Activated naive CD4-positive, alpha-beta T cell treated with anti-CD3 and anti-CD28 coated beads for 36 hours (primary cell): Measurements from ENCODE around the gene KLHDC8A. TPM values are rescaled to one million over a fixed set of nuclear protein-coding genes. Genes with fewer than 3 reads are reported as not detected.

Source experiments
- CTCF ChIA-PET: fragments of 350-600 bp; sonication (Branson Sonifier 250); formaldehyde crosslinking; loops from one replicate; lab custom pipeline; 2021; ENCODE audit warnings: antibody characterized with exemption; lab: Charles Lee
- DNase-seq: peaks from one replicate; pipeline ENCODE4 v3.0.0-alpha.2; 2020
- H3K27ac Mint-ChIP-seq: one replicate; pipeline ENCODE4 v1.8.0; 2021; ENCODE audit warnings: mild to moderate bottlenecking, mixed read lengths
- H3K27me3 Mint-ChIP-seq: one replicate; pipeline ENCODE4 v1.8.0; 2021; ENCODE audit warnings: low read depth, mixed read lengths
- H3K36me3 Mint-ChIP-seq: one replicate; pipeline ENCODE4 v1.8.0; 2021; ENCODE audit warnings: low read depth, mixed read lengths
- H3K4me1 Mint-ChIP-seq: one replicate; pipeline ENCODE4 v1.8.0; 2021; ENCODE audit warnings: low read depth, mixed read lengths
- H3K4me3 Mint-ChIP-seq: one replicate; pipeline ENCODE4 v1.8.0; 2021; ENCODE audit warnings: mild to moderate bottlenecking, moderate library complexity, mixed read lengths
- H3K9me3 Mint-ChIP-seq: one replicate; pipeline ENCODE4 v1.8.0; 2021; ENCODE audit warnings: mixed read lengths
- intact Hi-C: fragments of 100-400 bp; cut with micrococcal nuclease; formaldehyde crosslinking; loops from one replicate; pipeline ENCODE4 v1.15.1; 2023
- total RNA-seq, 2 experiments: library from RNA; stranded (reverse); gene quantifications; one replicate each; pipeline ENCODE4 v1.2.3, GENCODE V29; 2021

KLHDC8A gene
- total RNA-seq, 2 experiments from 2014 or later: not detected

GRCh38 chr1:205287076-205287475 is 69.6 kb downstream of the KLHDC8A start:
- DNase-seq: no peak
- no peaks in the 10 kb centered on the region for H3K9me3 Mint-ChIP-seq
- no peak overlapping the region for H3K27ac Mint-ChIP-seq
- no peaks in the 10 kb centered on the region for H3K36me3 Mint-ChIP-seq
- CTCF ChIA-PET: interaction anchor here (1.0 to 25.4 kb wide), 5 partner anchors 13 to 67 kb away, joined by 3 to 948 read pairs (median 7); partner anchors contain the start of gene NUAK2
- H3K4me3 Mint-ChIP-seq: no peak overlapping the region
- intact Hi-C loops: loop anchor here (5.0 to 10.0 kb wide), 2 partner anchors 488 to 765 kb away; partner anchors contain the start of genes RAB29 and RHEX
- H3K4me1 Mint-ChIP-seq: peaks cover 79% of the 10 kb centered on the region
- H3K27me3 Mint-ChIP-seq: no peaks in the 10 kb centered on the region

GRCh38 chr1:205286335-205286950 is 70.3 kb downstream of the KLHDC8A start:
- Mint-ChIP-seq H3K9me3 (no peaks in the 10 kb centered on the region), H3K27me3 (no peaks in the 10 kb centered on the region), H3K4me3 (no peak overlapping the region), H3K4me1 (peaks cover 74% of the 10 kb centered on the region), H3K27ac (peak overlapping the region; percentile 87), H3K36me3 (no peaks in the 10 kb centered on the region)
- CTCF ChIA-PET: interaction anchor here (1.2 to 25.4 kb wide), 3 partner anchors 12 to 49 kb away, joined by 5 to 948 read pairs (median 50); partner anchors contain the start of gene NUAK2
- DNase-seq: peak; percentile 77
- intact Hi-C loops: loop anchor here (5.0 to 10.0 kb wide), 2 partner anchors 488 to 766 kb away; partner anchors contain the start of genes RAB29 and RHEX

Other genes with a start within 250 kb of the KLHDC8A start
- 10 to 100 TPM; 26.0 to 27.5 TPM for gene RBBP5, start 234.9 kb downstream of the KLHDC8A start, total RNA-seq
- 10 to 100 TPM; 10.9 to 11.5 TPM for gene DSTYK, start 145.2 kb downstream of the KLHDC8A start, total RNA-seq
- gene TMCC2, start 129.0 kb downstream of the KLHDC8A start, total RNA-seq: 10 to 100 TPM; 42.5 to 44.8 TPM
- 10 to 100 TPM; 11.2 to 12.2 TPM for gene NUAK2, start 35.2 kb downstream of the KLHDC8A start, total RNA-seq
- gene LEMD1, start 65.1 kb upstream of the KLHDC8A start, total RNA-seq: under 1 TPM in 1 of 2 experiments, not detected in 1; 0.79 TPM
- under 1 TPM; 0.14 to 0.30 TPM for gene BLACAT1, start 99.1 kb upstream of the KLHDC8A start, total RNA-seq
- gene CDK18, start 147.7 kb upstream of the KLHDC8A start, total RNA-seq: 1 to 10 TPM; 3.6 to 4.1 TPM